DLD1 (cell line): ENCODE results near the gene BRD1.

ENCODE experiments used
- in situ Hi-C: cut with HindIII; loops from 2 replicates; pipeline ENCODE4 v1.10.0; 2017; ENCODE audit warnings: low sequenced_read_pairs

BRD1 gene

DNA sequence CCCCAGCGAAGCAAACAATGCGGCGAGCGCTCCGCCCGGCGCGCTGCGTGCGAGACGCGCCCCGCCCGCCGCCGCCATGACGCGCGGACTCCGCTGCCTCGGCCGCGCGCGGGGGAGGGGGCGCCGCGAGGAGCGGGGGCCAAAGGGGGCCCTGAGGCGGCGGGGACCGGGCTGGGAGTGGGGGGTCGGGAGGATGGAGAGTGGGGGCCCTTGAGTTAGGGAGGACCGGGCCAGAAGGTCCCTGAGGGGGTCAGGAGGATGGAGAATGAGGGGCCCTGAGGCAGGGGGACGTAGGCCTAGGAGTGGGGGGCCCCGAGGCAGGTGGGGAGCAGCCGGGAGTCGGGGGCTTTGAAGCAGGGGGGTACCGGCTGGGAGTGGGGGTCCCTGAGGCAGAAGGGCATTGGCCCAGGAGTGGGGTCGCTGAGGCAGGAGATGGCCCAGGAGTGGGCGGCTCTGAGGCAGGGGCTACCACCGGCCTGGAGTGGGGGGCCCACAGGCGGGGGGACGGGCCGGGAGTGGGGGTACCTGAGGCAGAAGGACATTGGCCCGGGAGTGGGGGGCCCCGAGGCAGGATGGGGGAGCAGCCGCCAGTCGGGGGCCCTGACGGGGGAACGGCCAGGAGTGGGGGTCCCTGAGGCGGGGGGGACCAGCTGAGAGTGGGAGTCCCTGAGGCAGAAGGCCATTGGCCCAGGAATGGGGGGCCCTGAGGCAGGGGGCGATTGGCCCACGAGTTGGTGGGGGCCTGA, at the start of gene BRD1:
TSS of gene BRD1 (minus strand) at position 21 of the 746 bp plus-strand sequence. CDS start 3,556 bp downstream, outside the sequence.
- in situ Hi-C loops = no loop called here

DNA sequence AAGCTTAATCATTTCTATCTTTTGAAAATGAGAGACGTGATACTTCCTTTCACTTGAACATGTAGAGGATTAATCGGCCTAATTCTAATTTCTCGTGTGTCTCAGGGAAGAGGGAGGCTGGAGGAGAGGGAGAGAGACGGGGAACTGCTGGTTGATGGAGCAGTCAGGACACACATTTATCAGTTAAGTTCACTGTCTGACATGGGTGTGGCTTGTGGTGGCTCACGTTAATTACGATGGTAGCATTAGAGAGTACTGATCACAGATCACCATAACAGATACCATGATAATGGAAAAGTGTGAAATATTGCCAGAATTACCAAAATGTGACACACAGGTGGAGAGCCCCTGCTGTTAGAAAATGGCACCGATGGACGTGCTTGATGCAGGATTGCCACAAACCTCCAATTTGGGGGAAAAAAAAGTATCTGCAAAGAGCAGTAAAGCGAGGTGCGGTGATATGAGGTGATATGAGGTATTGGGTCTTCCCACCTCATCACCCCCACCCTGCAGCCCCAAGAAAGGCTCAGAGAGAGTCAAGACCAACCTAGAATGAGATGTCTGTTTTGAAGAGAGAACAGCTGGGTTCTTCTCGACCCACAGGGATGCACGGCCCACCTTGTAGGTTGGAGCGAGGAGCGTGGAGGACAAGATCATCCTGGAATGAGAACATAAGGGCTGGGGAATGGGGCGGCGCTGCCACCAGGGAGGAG, 45.7 kb upstream of the BRD1 start:
- in situ Hi-C loops = loop anchor here (10.0 kb wide), 1 partner anchor 79 kb away; no protein-coding TSS in a partner anchor

DNA sequence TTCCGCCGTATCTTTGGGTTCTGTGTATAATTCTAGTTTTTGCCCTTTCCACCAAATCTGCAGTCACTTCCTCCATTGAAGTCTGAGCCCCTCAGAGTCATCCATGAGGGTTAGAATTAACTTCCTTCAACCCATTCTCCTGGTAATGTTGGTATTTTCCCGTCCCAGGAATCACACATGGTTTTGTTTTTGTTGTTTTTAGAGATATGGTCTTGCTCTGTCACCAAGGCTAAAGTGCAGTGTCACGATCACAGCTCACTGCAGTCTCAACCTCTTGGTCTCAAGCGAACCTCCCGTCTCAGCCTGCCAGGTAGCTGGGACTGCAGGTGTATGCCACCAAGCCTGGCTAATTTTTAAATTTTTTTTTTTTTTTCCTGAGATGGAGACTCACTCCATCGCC, 44.7 kb upstream of the BRD1 start:
- in situ Hi-C loops = loop anchor here (10.0 kb wide), 1 partner anchor 78 kb away; no protein-coding TSS in a partner anchor

DNA sequence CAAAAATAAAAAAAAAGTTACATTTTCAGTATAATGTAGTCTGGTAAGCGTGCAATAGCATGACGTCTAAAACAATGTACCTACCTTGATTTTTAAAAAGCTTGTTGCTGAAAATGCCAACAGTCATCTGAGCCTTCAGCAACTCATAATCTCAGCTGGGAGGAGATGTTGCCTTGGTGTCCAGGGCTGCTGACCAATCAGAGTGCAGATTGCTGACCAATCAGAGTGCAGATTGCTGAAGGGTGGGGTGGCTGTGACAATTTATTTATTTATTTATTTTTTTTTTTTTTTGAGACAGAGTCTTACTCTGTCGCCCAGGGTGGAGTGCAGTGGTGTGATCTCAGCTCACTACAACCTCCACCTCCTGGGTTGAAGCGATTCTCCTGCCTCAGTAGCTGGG, 43.8 kb upstream of the BRD1 start:
- in situ Hi-C loops = loop anchor here (10.0 kb wide), 1 partner anchor 77 kb away; no protein-coding TSS in a partner anchor

DNA sequence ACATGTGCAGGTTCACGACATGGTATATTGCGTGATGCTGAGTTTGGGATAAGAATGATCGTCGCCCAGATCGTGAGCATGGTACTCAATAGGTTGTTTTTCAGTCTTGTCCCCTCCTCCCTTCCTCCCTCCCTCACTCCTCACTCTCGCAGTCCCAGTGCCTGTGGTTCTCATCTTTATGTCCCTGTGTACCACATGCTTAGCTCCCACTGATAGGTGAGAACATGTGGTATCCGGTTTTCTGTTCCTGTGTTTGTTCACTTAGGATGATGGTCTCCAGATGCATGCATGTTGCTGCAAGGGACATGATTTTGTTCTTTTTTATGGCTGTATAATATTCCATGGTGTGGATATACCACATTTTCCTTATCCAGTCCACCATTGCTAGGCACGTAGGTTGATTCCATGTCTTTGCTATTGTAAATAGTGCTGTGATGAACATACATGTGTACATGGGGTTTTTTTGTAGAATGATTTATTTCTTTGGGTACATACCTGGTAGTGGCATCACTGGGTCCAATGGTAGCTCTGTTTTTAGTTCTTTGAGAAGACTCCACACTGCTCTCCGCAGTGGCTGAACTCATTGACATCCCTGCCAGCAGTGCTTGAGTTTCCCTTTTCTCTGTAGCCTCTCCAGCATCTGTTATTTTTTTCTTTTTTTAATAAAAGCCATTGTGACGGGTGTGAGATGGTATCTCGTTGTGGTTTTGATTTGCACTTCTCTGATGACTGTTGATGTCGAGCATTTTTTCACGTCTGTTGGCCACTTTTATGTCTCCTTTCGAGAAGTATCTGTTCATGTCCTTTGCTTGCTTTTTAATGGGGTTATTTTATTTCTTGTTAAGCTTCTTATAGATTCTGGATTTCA, 42.4 kb upstream of the BRD1 start:
- in situ Hi-C loops = loop anchor here (10.0 kb wide), 1 partner anchor 75 kb away; no protein-coding TSS in a partner anchor

DNA sequence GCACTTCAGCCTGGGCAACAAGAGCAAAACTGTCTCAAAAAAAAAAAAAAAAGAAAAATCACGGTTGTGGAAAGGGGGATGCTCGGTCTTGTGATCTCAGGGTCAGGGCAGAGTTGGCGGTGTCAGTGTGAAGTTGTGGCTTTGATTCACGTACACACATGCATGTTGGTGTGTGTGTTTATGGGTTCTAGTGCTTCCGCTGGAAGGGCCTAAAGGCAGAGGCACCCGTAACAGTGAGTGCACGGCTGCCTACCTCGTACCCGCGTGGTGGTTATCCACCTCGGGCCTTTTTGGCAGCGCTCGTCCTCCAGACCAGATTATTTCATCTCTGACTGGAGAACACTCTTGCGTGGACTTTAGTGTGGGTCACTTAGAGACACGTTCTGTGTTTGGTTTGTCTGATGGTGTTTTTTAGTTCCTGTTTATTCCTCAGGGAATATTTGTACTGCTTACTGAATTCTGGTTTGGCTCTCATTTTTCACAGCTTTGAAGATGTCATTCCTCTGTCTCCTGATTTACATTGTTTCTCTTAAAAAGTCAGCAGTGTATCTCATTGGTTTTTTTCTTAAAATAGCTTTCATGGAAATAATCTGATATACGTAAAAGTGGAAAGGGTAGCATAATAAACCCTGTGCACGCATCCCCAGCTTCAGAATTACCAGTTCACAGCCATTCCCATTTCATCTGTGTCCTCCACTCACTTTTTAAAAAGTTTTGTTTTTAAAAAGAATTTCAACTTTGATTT, 41.6 kb upstream of the BRD1 start:
- in situ Hi-C loops = no loop called here

DNA sequence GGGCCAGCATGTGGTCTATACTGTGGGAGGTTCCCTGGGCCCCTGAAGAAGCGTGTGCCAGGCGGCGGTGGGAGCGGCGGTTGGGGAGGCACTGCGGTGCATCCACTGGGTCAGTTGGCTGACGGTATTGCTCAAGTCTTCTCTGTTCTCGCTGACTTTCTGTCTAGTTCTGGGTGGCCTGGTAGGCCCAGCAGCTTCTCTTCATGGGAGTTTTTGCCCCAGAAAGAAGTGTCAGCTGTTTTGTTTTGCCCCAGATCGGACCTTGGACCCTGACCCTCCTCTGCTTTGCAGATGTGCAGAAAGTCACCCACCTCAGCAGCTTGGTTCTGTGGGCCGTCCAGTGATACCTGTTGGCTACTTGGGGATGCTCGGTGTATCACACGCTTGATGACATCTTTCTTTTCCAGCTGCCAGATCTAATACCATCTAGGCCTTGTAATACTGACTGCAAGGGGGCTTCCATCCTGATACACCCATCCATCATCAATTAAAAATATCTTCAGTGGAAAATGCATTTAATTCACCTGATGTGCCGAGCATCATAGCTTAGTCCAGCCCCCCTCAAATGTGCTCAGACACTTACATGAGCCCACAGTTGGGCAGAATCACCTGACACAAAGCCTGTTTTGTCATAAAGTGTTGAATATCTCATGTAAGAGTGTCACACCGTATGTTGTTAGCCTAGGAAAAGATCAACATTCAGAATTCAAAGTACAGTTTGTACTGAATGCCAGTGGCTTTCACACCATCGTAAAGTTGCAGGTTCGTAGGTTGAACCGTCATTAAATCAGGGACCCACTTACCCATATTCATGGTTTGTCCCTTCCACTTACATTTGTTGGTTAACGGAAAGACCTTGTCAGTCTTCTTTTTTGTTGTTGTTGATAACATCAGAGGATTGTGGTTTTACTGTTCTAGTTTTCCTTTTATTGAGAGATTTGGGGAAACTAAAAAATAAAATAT, 39.9 kb upstream of the BRD1 start:
- in situ Hi-C loops = no loop called here

DNA sequence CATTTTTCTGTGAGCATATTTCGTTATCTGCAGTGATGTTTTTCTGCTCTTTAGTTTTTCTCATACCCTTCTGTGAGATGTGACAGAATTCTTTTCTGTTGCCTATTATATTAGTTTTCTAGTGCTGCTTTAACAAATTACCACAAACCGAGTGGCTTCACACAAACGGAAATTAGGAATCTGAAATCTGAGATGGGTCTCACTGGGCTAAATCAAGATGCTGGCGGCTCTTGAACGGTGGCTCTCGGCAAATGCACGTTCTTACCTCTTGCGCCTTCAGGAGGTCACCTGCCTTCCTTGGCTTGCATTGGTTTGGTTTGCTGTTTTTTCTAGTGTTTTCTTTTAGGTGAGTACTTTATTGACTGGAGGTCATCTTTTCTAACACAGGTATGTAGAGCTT, 39.0 kb upstream of the BRD1 start:
- in situ Hi-C loops = no loop called here

DNA sequence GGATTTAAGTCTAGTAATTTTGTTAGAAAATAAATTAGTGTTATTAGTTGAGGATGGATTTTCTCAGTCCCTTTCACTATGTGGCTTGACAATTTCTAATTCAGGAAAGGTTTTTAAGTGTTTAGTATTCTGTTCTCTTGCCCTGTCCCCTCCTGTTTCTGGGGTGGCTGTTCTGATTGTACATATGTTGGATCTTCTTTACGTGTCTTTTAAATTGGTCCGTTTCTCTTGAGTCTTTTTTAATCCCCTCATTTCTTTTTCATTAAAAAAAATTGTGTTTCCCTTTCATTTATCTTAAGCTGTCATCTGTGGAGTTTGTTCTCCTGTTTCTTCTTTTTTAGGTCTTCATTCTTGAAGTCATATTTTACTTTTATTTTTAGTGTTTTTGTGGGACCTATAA, 38.5 kb upstream of the BRD1 start:
- in situ Hi-C loops = no loop called here

DNA sequence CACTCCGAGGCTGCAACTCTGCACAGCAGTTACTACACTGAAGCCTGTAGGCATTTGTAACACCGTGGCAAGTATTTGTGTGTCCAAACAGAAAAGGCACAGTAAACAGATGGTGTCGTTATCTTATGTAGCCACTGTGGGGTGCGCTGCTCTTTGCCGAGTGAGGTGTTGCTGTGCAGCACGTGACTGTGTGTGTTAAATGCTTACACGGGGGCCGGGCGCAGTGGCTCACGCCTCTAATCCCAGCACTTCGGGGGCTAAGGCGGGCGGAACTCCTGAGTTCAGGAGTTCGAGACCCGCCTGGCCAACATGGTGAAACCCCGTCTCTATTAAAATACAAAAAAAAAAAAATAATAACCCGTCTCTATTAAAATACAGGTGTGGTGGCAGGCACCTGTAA, 37.5 kb upstream of the BRD1 start:
- in situ Hi-C loops = no loop called here

DNA sequence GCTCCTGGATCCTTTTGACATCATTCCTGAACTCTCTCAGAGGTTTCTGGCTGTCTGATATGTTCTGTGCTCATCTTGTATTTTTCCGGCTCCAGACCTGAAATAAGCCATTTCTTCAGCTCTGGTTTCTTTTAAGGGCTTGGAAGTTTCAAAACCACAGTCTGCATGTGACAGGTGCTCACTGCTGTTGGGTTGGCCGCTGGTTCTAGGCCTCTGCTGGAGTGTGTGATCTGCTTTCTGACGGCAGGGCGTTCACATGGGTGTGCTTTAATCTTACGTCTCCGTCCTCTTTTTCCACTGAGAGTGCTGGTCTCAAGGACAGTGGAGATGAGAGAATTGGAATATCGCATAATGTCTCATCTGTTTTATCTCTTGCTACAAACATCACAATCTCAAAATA, 36.3 kb upstream of the BRD1 start:
- in situ Hi-C loops = no loop called here

DNA sequence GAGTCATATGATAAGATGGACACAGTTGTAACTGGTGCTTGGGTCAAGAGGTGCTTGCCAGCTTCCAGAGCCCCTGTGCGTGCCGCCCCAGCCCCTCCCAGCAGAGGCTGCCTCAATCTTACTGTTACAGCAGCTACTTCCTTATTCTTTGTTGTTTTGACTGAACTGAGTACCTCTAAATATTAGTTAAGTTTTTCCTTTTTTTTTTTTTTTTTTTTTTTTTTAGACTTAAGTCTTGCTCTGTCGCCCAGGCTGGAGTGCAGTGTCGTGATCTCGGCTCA, 34.8 kb upstream of the BRD1 start:
- in situ Hi-C loops = no loop called here

DNA sequence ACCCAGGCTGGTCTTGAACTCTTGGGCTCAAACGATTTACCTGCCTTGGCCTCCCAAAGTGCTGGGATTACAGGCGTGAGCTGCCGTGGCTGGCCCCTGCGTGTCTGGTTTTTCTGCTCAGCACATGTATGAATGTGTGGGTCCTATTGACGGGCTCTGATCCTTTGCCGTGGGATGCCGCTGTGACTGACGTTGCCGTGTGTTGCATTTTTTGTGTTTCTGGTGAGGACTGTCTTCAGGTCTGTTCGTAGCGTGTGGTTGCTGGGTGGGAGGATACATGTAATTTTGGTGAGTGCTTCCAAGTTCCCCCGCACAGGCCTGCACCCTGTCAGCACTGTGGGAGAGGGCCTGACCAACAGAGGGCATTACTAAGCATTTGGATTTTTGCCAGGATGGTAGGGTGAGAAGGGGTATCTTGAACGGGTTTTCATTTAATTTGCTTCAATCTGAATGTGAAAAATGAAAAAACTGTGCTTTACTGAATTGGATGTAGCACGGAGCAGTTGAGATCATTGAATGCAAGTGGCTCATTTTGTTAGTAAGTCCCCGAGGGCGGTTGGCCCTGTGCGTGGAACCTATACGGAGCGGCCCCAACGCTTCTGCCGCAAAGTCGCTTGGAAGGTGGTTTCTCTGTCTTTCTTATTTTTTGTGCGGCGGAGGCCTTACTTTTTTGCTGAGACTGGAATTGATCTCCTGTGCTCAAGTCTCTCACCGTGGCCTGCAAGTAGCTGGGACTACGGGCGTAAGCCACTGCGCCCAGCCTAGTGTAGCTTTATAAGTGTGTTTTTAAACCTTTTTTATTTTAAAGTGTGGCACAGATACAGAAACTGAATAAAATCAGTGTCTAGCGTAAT, 34.2 kb upstream of the BRD1 start:
- in situ Hi-C loops = no loop called here

DNA sequence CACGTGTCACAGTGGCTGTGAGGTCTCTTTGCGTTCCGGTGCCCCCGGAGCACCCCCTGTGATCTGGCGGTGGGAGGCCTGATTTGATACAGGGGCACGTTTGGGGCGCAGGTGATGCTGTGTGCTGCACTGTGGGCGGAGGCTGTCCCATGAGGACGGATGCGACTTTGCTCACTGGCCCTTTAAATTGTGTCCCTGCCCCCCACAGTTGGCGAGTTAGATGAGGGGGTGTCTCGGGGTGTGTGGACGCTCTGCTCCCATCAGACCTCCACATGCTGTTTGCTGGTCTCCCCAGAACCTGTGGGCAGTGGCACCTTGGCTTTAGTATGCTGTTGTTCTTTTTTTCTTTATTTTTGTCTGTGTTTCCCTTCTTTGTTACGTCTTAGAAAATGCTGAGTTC, 31.2 kb upstream of the BRD1 start:
- in situ Hi-C loops = no loop called here

DNA sequence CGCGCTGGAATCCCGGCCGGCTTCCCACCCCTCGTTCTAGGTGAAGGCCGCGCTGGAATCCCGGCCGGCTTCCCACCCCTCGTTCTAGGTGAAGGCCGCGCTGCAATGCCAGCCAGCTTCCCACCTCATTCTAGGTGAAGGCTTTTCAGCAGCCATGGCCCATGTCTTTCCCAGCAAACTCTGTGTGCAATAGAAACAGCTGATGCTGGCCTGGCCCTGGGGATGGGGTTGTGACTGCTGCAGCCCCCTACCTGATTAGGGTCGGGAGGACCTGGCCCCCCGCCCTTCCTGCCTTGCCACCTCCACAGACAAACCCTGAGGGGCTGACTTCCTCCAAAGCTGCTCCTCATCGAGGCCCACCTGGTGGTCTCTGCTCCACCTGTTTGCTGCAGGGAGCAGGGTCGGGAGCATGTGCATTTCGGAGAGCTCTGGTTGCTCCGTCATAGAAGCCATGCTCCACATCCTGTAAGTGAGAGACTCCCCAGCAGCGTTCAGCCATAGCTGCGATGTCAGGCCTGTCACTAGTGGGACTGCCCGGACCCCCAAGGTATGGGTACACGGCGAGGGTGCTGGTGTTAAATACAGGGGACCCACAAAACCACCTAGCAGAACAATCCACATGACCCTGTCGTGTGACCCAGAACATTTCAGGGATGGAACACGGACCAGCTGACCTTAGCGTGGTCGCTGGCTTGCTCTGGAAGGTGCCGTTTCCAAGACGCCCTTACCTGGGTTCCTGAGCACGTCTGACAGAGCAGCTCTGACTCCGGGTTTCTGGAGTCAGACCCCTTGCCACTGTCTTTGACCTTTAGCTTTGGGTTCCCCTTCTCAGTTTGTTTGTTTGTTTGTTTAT, 29.3 kb upstream of the BRD1 start:
- in situ Hi-C loops = no loop called here

DNA sequence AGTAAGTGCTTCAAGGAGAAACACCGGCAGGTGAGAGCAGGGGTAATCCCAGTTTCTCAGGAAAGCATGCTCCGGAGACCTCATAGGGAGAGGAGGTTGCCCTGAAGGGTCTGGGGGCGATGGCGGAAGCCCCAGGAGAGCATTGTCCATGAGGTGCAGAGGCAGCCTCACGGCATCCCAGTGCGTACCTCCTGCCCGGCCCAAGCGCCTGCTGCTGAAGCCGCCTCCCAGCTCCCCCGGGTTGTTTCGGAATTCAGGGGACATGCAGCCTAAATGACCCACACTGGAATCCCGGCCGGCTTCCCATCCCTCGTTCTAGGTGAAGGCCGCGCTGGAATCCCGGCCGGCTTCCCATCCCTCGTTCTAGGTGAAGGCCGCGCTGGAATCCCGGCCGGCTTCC, 28.7 kb upstream of the BRD1 start:
- in situ Hi-C loops = no loop called here

DNA sequence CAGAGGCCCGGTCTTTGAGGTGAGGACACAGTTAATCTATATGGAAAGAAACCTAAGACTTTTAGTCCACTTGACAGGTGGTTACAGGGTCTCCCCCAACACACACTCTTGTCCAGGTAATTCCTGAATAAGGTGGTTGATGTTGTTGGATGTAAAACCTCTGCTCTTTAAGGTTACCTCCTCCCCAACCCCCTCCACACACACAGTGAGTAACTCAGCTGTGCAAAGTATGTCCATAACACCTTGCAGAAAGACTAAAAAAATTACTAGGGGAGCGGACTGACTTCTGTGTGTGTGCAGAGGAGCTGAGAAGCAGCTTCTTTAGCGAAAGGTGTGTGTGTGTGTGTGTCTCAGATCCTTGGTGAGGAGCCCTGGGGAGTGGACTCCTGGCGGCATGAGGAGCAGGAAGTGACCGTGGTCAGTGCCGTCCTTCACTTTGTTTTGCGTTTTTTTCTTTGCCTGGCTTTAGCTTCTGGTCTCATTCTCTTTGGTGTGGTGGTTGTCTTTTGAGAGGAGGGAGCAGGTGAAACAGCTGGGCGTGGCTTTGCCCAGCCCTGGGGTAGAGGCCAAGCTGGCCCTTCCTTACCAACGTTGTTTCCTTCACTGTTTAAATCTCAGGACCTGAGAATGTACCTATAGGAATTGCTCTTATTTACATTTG, 27.7 kb upstream of the BRD1 start:
- in situ Hi-C loops = no loop called here
